IMR-90 (cell line): ENCODE results near the gene STKLD1. TPM values are rescaled to one million over a fixed set of nuclear protein-coding genes. Genes with fewer than 3 reads are reported as not detected.

Source experiments
- ATAC-seq: fragments of 200-7000 bp; cut with Tn5 transposase; 2 replicates; pipeline ENCODE4 v1.9.1; 2020; ENCODE audit warnings: low read depth, mild to moderate bottlenecking, moderate library complexity
- BruUV-seq: library from RNA; stranded (reverse); fragments of 400-500 nt; replicated peaks from 2 replicates; lab custom pipeline; 2021; lab: Mats Ljungman, UMichigan
- CTCF ChIA-PET: fragments of 300-600 bp; formaldehyde crosslinking; extraction: SDS; loops from one replicate; lab custom pipeline; 2021; ENCODE audit warnings: antibody characterized with exemption; lab: Yijun Ruan, JAX
- POLR2A ChIA-PET: fragments of 300-600 bp; sonication (Branson Sonifier 250); formaldehyde crosslinking; loops from one replicate; lab custom pipeline; 2022; ENCODE audit warnings: antibody characterized with exemption; ENCODE audit not compliant: unreplicated experiment; lab: Charles Lee
- DNase-seq: peaks from one replicate; pipeline ENCODE4 v3.0.0; 2013
- H2AFZ ChIP-seq: replicated peaks from 2 replicates; pipeline ENCODE3; 2013; ENCODE audit warnings: low read length, mild to moderate bottlenecking; ENCODE audit not compliant: poor library complexity
- H2AK5ac ChIP-seq: 2 replicates; pipeline ENCODE4 v1.6.1; 2013; ENCODE audit warnings: low read depth, low read length, inconsistent platforms
- H2AK9ac ChIP-seq: replicated peaks from 2 replicates; pipeline ENCODE3; 2013; ENCODE audit warnings: mild to moderate bottlenecking, low read depth, low read length, moderate library complexity; ENCODE audit not compliant: poor library complexity
- H2BK120ac ChIP-seq: 2 replicates; pipeline ENCODE4 v1.6.1; 2013; ENCODE audit warnings: low read depth, low read length, inconsistent platforms
- H2BK15ac ChIP-seq: 3 replicates; pipeline ENCODE4 v1.6.1; 2013; ENCODE audit warnings: low read depth, low read length, inconsistent platforms
- H2BK20ac ChIP-seq: 2 replicates; pipeline ENCODE4 v1.6.1; 2013; ENCODE audit warnings: low read depth, mild to moderate bottlenecking, inconsistent platforms, low read length, moderate library complexity
- H2BK5ac ChIP-seq: 2 replicates; pipeline ENCODE4 v1.6.1; 2013; ENCODE audit warnings: mild to moderate bottlenecking, low read depth, low read length, inconsistent platforms; ENCODE audit not compliant: poor library complexity, severe bottlenecking
- H3K14ac ChIP-seq: replicated peaks from 2 replicates; pipeline ENCODE4 v1.6.1; 2013; ENCODE audit warnings: low read depth, low read length, inconsistent platforms
- H3K18ac ChIP-seq: 2 replicates; pipeline ENCODE4 v1.6.1; 2013; ENCODE audit warnings: low read depth, low read length, control low read depth
- H3K23ac ChIP-seq: 2 replicates; pipeline ENCODE4 v1.6.1; 2013; ENCODE audit warnings: low read depth, low read length, inconsistent platforms
- H3K27ac ChIP-seq: 2 replicates; pipeline ENCODE4 v1.5.1; 2013; ENCODE audit warnings: mild to moderate bottlenecking, control low read depth, low read length; ENCODE audit not compliant: insufficient read depth
- H3K27me3 ChIP-seq: 2 replicates; pipeline ENCODE4 v1.6.1; 2013; ENCODE audit warnings: low read length; ENCODE audit not compliant: control insufficient read depth, insufficient read depth
- H3K36me3 ChIP-seq: 2 replicates; pipeline ENCODE4 v1.6.1; 2013; ENCODE audit warnings: low read length, mixed read lengths; ENCODE audit not compliant: control insufficient read depth, insufficient read depth
- H3K4ac ChIP-seq: 2 replicates; pipeline ENCODE4 v1.6.1; 2013; ENCODE audit warnings: low read depth, low read length, inconsistent platforms
- H3K4me1 ChIP-seq: 2 replicates; pipeline ENCODE4 v1.6.1; 2013; ENCODE audit warnings: low read length, mixed read lengths; ENCODE audit not compliant: control insufficient read depth, insufficient read depth
- H3K4me2 ChIP-seq: 2 replicates; pipeline ENCODE4 v1.6.1; 2013; ENCODE audit warnings: low read depth, mild to moderate bottlenecking, control low read depth, low read length, moderate library complexity
- H3K4me3 ChIP-seq: 2 replicates; pipeline ENCODE4 v1.5.1; 2013; ENCODE audit warnings: low read depth, mild to moderate bottlenecking, control low read depth, low read length, moderate library complexity; ENCODE audit not compliant: insufficient read depth
- H3K56ac ChIP-seq: 2 replicates; pipeline ENCODE4 v1.6.1; 2013; ENCODE audit warnings: low read length, inconsistent platforms; ENCODE audit not compliant: insufficient read depth; ENCODE audit errors: extremely low read depth
- H3K79me1 ChIP-seq, 2 experiments: 2 replicates each; pipeline ENCODE4 v1.6.1; 2013; ENCODE audit warnings: low read length in 2 of 2, inconsistent platforms in 1 of 2, low read depth in 1 of 2
- H3K9ac ChIP-seq: 2 replicates; pipeline ENCODE4 v1.6.1; 2013; ENCODE audit warnings: low read depth, low read length, control low read depth
- H3K9me1 ChIP-seq: 2 replicates; pipeline ENCODE4 v1.6.1; 2013; ENCODE audit warnings: low read length, inconsistent platforms; ENCODE audit not compliant: insufficient read depth
- H3K9me3 ChIP-seq: 2 replicates; pipeline ENCODE4 v1.6.1; 2013; ENCODE audit warnings: low read length; ENCODE audit not compliant: control insufficient read depth, insufficient read depth
- H4K20me1 ChIP-seq: 2 replicates; pipeline ENCODE4 v1.6.1; 2013; ENCODE audit warnings: low read length, inconsistent platforms; ENCODE audit not compliant: insufficient read depth
- H4K5ac ChIP-seq: 2 replicates; pipeline ENCODE4 v1.6.1; 2013; ENCODE audit warnings: mild to moderate bottlenecking, low read depth, low read length, control low read depth
- H4K8ac ChIP-seq, 2 experiments: 2 replicates each; pipeline ENCODE4 v1.6.1; 2013; ENCODE audit warnings: low read depth in 2 of 2, low read length in 2 of 2, control low read depth in 1 of 2, inconsistent platforms in 1 of 2
- H4K91ac ChIP-seq: 2 replicates; pipeline ENCODE4 v1.6.1; 2013; ENCODE audit warnings: low read depth, low read length, inconsistent platforms; ENCODE audit not compliant: insufficient read depth
- BHLHE40 ChIP-seq: fragments of 150-350 bp; IDR thresholded peaks from 2 replicates; pipeline ENCODE4 v1.6.1; 2016; ENCODE audit warnings: mild to moderate bottlenecking, low read depth, low read length
- CEBPB ChIP-seq: IDR thresholded peaks from 2 replicates; pipeline ENCODE4 v1.6.1; 2012; ENCODE audit warnings: low read depth, low read length, improper control_type of control experiment
- CHD1 ChIP-seq: IDR thresholded peaks from 2 replicates; pipeline ENCODE4 v1.6.1; 2012; ENCODE audit warnings: low read depth, low read length, improper control_type of control experiment
- CTCF ChIP-seq: conservative IDR thresholded peaks from 2 replicates; pipeline ENCODE4 v1.5.1; 2012; ENCODE audit warnings: mild to moderate bottlenecking, low read depth, low read length, improper control_type of control experiment
- ELK1 ChIP-seq: fragments of 150-350 bp; IDR thresholded peaks from 2 replicates; pipeline ENCODE4 v1.6.1; 2016; ENCODE audit warnings: low read depth, mild to moderate bottlenecking, low read length, moderate library complexity, borderline replicate concordance
- FOS ChIP-seq: fragments of 150-350 bp; IDR thresholded peaks from 2 replicates; pipeline ENCODE4 v1.6.1; 2016; ENCODE audit warnings: low read depth, low read length
- MAFK ChIP-seq: IDR thresholded peaks from 2 replicates; pipeline ENCODE4 v1.6.1; 2012; ENCODE audit warnings: low read depth, low read length, improper control_type of control experiment
- MAZ ChIP-seq: IDR thresholded peaks from 2 replicates; pipeline ENCODE4 v1.6.1; 2012; ENCODE audit warnings: low read depth, mild to moderate bottlenecking, low read length, improper control_type of control experiment, moderate library complexity, borderline replicate concordance
- MXI1 ChIP-seq: IDR thresholded peaks from 2 replicates; pipeline ENCODE4 v1.6.1; 2012; ENCODE audit warnings: low read depth, mild to moderate bottlenecking, low read length, moderate library complexity, borderline replicate concordance
- NFE2L2 ChIP-seq: fragments of 150-350 bp; IDR thresholded peaks from 2 replicates; pipeline ENCODE4 v1.6.1; 2016; ENCODE audit warnings: low read depth, mild to moderate bottlenecking, low read length
- POLR2A ChIP-seq: IDR thresholded peaks from 2 replicates; pipeline ENCODE4 v1.6.1; 2012; ENCODE audit warnings: mild to moderate bottlenecking, low read depth, low read length
- RAD21 ChIP-seq: IDR thresholded peaks from 2 replicates; pipeline ENCODE4 v1.6.1; 2012; ENCODE audit warnings: low read length, improper control_type of control experiment
- RCOR1 ChIP-seq: IDR thresholded peaks from 2 replicates; pipeline ENCODE4 v1.6.1; 2012; ENCODE audit warnings: mild to moderate bottlenecking, low read length, improper control_type of control experiment; ENCODE audit not compliant: insufficient replicate concordance
- RFX5 ChIP-seq: IDR thresholded peaks from 2 replicates; pipeline ENCODE4 v1.8.0; 2012; ENCODE audit warnings: low read depth, mild to moderate bottlenecking, low read length, moderate library complexity
- SMC3 ChIP-seq: fragments of 150-350 bp; IDR thresholded peaks from 2 replicates; pipeline ENCODE4 v1.6.1; 2016; ENCODE audit warnings: low read depth, mild to moderate bottlenecking, antibody characterized with exemption, low read length, moderate library complexity
- WGBS, 2 experiments: methylation state at CpG; one replicate each; pipeline versions ENCODE4 v1.1.5 to v1.1.7; 2013; ENCODE audit warnings: missing lambda C conversion rate in 2 of 2; ENCODE audit not compliant: insufficient read length in 1 of 2; ENCODE audit errors: extremely low coverage in 2 of 2; 5-methylcytosine and 5-hydroxymethylcytosine counted together
- dilution Hi-C: fragments of 300-500 bp; cut with HindIII; formaldehyde crosslinking; loops from one replicate; pipeline ENCODE4 v1.14.3; 2018; ENCODE audit warnings: low sequenced_read_pairs; ENCODE audit not compliant: unreplicated experiment
- in situ Hi-C: fragments of 300-500 bp; cut with MboI; formaldehyde crosslinking; loops from 3 replicates; pipeline ENCODE4 v1.14.3; 2019; ENCODE audit warnings: low sequenced_read_pairs, inconsistent platforms, mixed read lengths
- intact Hi-C: fragments of 100-400 bp; cut with micrococcal nuclease; formaldehyde crosslinking; loops from 2 replicates; pipeline ENCODE4 v1.10.0; 2022
- polyA plus RNA-seq, 3 experiments: library from polyadenylated mRNA; depleted of rRNA; stranded (reverse); fragments of >200 nt; gene quantifications; 2 replicates each; pipeline ENCODE4 v1.2.3, GENCODE V29; 2012; ENCODE audit warnings: low replicate concordance in 1 of 3
- total RNA-seq: library from RNA; depleted of rRNA; stranded (reverse); fragments of >200 nt; gene quantifications from 2 replicates; pipeline ENCODE4 v1.2.3, GENCODE V29; 2012

Gene STKLD1
- total and polyA plus RNA-seq, 2 of the 4 experiments (the other 2 are of a cell fraction): 0.54 to 0.65 TPM

DNA sequence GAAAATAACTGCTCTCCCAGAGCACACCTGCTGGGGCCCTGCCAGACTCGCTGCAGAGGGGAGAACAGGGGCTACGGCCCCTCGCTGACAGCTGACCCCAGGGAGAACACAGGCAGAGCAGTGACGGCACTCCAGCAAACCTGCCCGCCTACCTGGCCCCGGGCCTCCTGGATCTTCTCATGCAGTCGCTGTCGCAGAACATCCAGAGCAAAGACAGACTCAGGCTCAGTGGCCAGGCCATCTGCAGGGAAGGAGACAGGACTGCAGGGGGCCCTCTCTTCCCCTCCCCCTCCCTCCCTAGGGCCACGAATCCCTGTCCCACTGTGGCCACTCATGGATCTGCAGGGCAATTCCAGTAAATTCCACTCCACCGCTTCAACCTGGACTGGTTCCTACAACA lies 42.6 kb upstream of the STKLD1 start:
- Histone ChIP-seq H2AK9ac (no peak overlapping the region), H2AK5ac (no peak overlapping the region), H2BK120ac (no peak overlapping the region), H4K20me1 (no peaks in the 10 kb centered on the region; the same call in 1 of the 2 replicates), H3K9me3 (no peaks in the 10 kb centered on the region), H3K27ac (no peak overlapping the region), H2BK5ac (no peak overlapping the region), H3K4ac (no peak overlapping the region), H3K14ac (no peak overlapping the region), H3K4me1 (no peaks in the 10 kb centered on the region), H3K9ac (no peak overlapping the region), H4K91ac (no peak overlapping the region), H4K5ac (no peak overlapping the region), H3K27me3 (no peaks in the 10 kb centered on the region), H3K9me1 (peaks cover 10% of the 10 kb centered on the region; the same call in 1 of the 2 replicates), H2AFZ (no peak overlapping the region), H2BK20ac (no peak overlapping the region), H3K36me3 (peaks cover 35% of the 10 kb centered on the region), H3K56ac (no peak overlapping the region), H2BK15ac (no peak overlapping the region), H3K18ac (no peak overlapping the region), H3K4me3 (no peak overlapping the region), H3K23ac (no peak overlapping the region), H3K79me1 (peaks cover 17 to 34% of the 10 kb centered on the region in 2 experiments; a peak in 3 of 4 replicates), H3K4me2 (no peak overlapping the region), H4K8ac (no peak overlapping the region)
- ChIA-PET POLR2A (no interaction called here), CTCF (no interaction called here)
- ATAC-seq: no peak
- no peak for DNase-seq
- WGBS, 2 experiments: 100% methylated on average over 2 of the region's 10 CpGs; no CpG with 5 or more reads in 1 of the 2 experiments
- no TSS peak for BruUV-seq
- TF ChIP-seq MXI1 (no peak), CEBPB (no peak), SMC3 (no peak), NFE2L2 (no peak), ELK1 (no peak), RFX5 (no peak), BHLHE40 (no peak), MAZ (no peak), RAD21 (no peak), POLR2A (no peak), MAFK (no peak), CTCF (no peak), FOS (no peak), CHD1 (no peak), RCOR1 (no peak)
- dilution Hi-C loops (no loop called here), in situ Hi-C loops (no loop called here), intact Hi-C loops (no loop called here)
